Panc1 (cell line): ENCODE data around the gene FARP1. TPM values are rescaled to one million over a fixed set of nuclear protein-coding genes. Genes with fewer than 3 reads are reported as not detected.

Source experiments
- ATAC-seq: fragments of 200-7000 bp; cut with Tn5 transposase; 2 replicates; pipeline ENCODE4 v1.9.1; 2020; ENCODE audit warnings: mild to moderate bottlenecking, moderate library complexity
- BruUV-seq: library from RNA; stranded (reverse); fragments of 400-500 nt; replicated peaks from 2 replicates; lab custom pipeline; 2021; lab: Mats Ljungman, UMichigan
- CTCF ChIA-PET: fragments of 300-600 bp; sonication (Branson Sonifier 250); formaldehyde crosslinking; loops from one replicate; lab custom pipeline; 2022; ENCODE audit warnings: antibody characterized with exemption; lab: Charles Lee
- POLR2A ChIA-PET: fragments of 300-600 bp; sonication (Branson Sonifier 250); formaldehyde crosslinking; loops from one replicate; lab custom pipeline; 2022; ENCODE audit warnings: antibody characterized with exemption; lab: Charles Lee
- DNase-seq: peaks from one replicate; pipeline ENCODE4 v3.0.0-alpha.2; 2010; ENCODE audit warnings: low read depth, low spot score
- H3K27ac ChIP-seq: 2 replicates; pipeline ENCODE4 v1.5.1; 2011; ENCODE audit warnings: mild to moderate bottlenecking, low read length, inconsistent platforms
- H3K27me3 ChIP-seq: fragments of 200-500 bp; sonication (Bioruptor generic); 2 replicates; pipeline ENCODE4 v1.6.0; 2014; ENCODE audit warnings: low read length, inconsistent platforms; ENCODE audit not compliant: control insufficient read depth, insufficient read depth
- H3K36me3 ChIP-seq: fragments of 200-500 bp; sonication (Bioruptor generic); 2 replicates; pipeline ENCODE4 v1.5.1; 2014; ENCODE audit warnings: inconsistent platforms, mild to moderate bottlenecking, low read length, moderate library complexity; ENCODE audit not compliant: control insufficient read depth, insufficient read depth
- H3K4me1 ChIP-seq: 2 replicates; pipeline ENCODE4 v1.5.1; 2011; ENCODE audit warnings: inconsistent platforms, mild to moderate bottlenecking, low read length, moderate library complexity; ENCODE audit not compliant: control insufficient read depth, insufficient read depth
- H3K4me3 ChIP-seq, 2 experiments: 2 replicates each; pipeline ENCODE4 v1.5.1; 2011 to 2012; ENCODE audit warnings: low read depth in 2 of 2, low read length in 2 of 2, mild to moderate bottlenecking in 2 of 2, inconsistent platforms in 1 of 2, moderate library complexity in 1 of 2
- H3K9me3 ChIP-seq: fragments of 200-500 bp; sonication (Bioruptor generic); 2 replicates; pipeline ENCODE4 v1.5.1; 2014; ENCODE audit warnings: low read depth, mild to moderate bottlenecking, inconsistent platforms, low read length, moderate library complexity; ENCODE audit not compliant: control insufficient read depth, insufficient read depth
- CTCF ChIP-seq: fragments of 450-650 bp; IDR thresholded peaks from 2 replicates; pipeline ENCODE4 v1.5.1; 2017; ENCODE audit warnings: mild to moderate bottlenecking
- POLR2AphosphoS5 ChIP-seq: IDR thresholded peaks from 2 replicates; pipeline ENCODE4 v1.6.1; 2012; ENCODE audit warnings: mild to moderate bottlenecking, low read depth, low read length, moderate library complexity
- SIN3A ChIP-seq: IDR thresholded peaks from 2 replicates; pipeline ENCODE4 v1.6.1; 2012; ENCODE audit warnings: low read depth, mild to moderate bottlenecking, low read length, moderate library complexity, borderline replicate concordance; ENCODE audit not compliant: insufficient read depth
- TCF7L2 ChIP-seq: IDR thresholded peaks from 2 replicates; pipeline ENCODE4 v1.6.1; 2011; ENCODE audit warnings: mild to moderate bottlenecking, low read depth, low read length, inconsistent platforms
- in situ Hi-C: cut with HindIII; loops from 2 replicates; pipeline ENCODE4 v1.10.0; 2016; ENCODE audit warnings: low sequenced_read_pairs, low pct_unique_long_range_greater_than_20kb
- intact Hi-C: fragments of 100-400 bp; cut with micrococcal nuclease; formaldehyde crosslinking; loops from one replicate; pipeline ENCODE4 v1.10.0; 2022; ENCODE audit not compliant: unreplicated experiment
- total RNA-seq: library from RNA; stranded (reverse); gene quantifications from one replicate; pipeline ENCODE4 v1.2.1, GENCODE V29; 2021; ENCODE audit not compliant: unreplicated experiment
- TF ChIP-seq, protein P1 (sequence below), 2 experiments: IDR thresholded peaks; 2 replicates each; pipeline ENCODE4 v1.6.1; 2011 to 2012; ENCODE audit warnings: low read depth in 2 of 2, control low read depth in 1 of 2, low read length in 1 of 2, mild to moderate bottlenecking in 1 of 2, moderate library complexity in 1 of 2; ENCODE audit not compliant: insufficient read depth in 1 of 2

Gene FARP1
- total RNA-seq, 1 experiment from 2014 or later = 61.9 TPM

DNA sequence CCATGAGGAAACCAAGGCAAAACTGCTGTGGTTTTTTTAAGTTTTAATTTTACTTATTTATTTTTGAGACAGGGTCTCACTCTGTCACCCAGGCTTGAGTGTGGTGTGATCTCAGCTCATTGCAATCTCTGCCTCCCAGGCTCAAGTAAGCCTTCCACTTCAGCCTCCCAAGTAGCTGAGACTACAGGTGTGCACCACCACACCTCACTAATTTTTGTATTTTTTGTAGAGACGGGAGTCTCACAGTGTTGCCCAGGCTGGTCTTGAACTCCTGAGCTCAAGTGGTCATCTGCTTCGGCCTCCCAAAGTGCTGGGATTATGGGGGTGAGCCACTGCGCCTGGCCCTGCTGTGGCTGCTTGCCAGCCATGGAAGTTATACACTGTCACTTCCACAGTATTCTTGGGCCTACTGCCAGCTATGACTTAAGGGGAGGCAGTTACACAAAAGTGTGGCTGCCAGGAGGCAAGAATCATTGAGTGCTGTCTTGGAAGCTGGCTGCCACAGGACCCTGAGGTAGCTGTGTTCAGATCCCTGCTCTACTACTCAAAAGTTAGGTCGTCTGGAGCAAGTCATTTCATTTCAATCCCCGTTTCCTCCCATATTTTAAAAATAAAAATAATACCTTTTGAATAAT, 12.7 kb downstream of the FARP1 start:
- Histone ChIP-seq H3K4me1 (no peaks in the 10 kb centered on the region; the same call in none of the 2 replicates), H3K9me3 (no peaks in the 10 kb centered on the region), H3K4me3 (no peak overlapping the region), H3K27ac (no peak overlapping the region), H3K36me3 (no peaks in the 10 kb centered on the region), H3K27me3 (no peaks in the 10 kb centered on the region)
- CTCF ChIA-PET = no interaction called here
- no TSS peak for BruUV-seq
- POLR2A ChIA-PET = interaction anchor here (0.6 kb wide), 1 partner anchor 159 kb away, joined by 3 read pairs; no protein-coding TSS in a partner anchor
- DNase-seq (no peak), ATAC-seq (no peak)
- TF ChIP-seq, protein P1, sequence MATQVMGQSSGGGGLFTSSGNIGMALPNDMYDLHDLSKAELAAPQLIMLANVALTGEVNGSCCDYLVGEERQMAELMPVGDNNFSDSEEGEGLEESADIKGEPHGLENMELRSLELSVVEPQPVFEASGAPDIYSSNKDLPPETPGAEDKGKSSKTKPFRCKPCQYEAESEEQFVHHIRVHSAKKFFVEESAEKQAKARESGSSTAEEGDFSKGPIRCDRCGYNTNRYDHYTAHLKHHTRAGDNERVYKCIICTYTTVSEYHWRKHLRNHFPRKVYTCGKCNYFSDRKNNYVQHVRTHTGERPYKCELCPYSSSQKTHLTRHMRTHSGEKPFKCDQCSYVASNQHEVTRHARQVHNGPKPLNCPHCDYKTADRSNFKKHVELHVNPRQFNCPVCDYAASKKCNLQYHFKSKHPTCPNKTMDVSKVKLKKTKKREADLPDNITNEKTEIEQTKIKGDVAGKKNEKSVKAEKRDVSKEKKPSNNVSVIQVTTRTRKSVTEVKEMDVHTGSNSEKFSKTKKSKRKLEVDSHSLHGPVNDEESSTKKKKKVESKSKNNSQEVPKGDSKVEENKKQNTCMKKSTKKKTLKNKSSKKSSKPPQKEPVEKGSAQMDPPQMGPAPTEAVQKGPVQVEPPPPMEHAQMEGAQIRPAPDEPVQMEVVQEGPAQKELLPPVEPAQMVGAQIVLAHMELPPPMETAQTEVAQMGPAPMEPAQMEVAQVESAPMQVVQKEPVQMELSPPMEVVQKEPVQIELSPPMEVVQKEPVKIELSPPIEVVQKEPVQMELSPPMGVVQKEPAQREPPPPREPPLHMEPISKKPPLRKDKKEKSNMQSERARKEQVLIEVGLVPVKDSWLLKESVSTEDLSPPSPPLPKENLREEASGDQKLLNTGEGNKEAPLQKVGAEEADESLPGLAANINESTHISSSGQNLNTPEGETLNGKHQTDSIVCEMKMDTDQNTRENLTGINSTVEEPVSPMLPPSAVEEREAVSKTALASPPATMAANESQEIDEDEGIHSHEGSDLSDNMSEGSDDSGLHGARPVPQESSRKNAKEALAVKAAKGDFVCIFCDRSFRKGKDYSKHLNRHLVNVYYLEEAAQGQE (IDR thresholded peaks at IDR 0.05; ENCODE audit: insufficient read depth in 1 of 2, low read depth in 2 of 2, low read length in 1 of 2) = no peak
- no peak for TF ChIP-seq CTCF
- no peak for TF ChIP-seq TCF7L2
- no peak for TF ChIP-seq SIN3A
- no peak for TF ChIP-seq POLR2AphosphoS5
- in situ Hi-C loops (no loop called here), intact Hi-C loops (no loop called here)

DNA sequence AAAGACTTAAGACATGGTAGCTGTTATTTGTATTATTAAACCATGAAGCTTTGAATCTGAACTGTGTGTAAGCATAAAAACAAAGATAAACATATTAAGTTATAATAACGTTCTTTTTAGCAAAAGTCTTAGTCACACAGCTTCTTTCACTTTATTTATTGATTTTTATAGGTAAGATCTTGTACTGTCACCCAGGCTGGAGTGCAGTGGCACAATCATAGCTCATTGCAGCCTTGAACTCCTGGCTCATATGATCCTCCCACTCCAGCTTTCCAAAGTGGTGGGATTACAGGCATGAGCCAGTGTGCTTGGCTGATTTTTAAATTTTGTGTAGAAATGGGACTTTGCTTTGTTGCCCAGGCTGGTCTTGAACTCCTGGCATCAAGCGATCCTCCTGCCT, 13.4 kb downstream of the FARP1 start:
- no peak for TF ChIP-seq CTCF
- TF ChIP-seq TCF7L2 = no peak
- no peak for TF ChIP-seq SIN3A
- TF ChIP-seq, protein P1 (IDR thresholded peaks at IDR 0.05; ENCODE audit: insufficient read depth in 1 of 2, low read depth in 2 of 2, low read length in 1 of 2) = no peak
- TF ChIP-seq POLR2AphosphoS5 = no peak
- no peaks in the 10 kb centered on the region for H3K27me3 ChIP-seq
- DNase-seq (no peak), ATAC-seq (no peak)
- BruUV-seq = no TSS peak
- H3K4me3 ChIP-seq = no peak overlapping the region
- no peaks in the 10 kb centered on the region for H3K36me3 ChIP-seq
- in situ Hi-C loops (no loop called here), intact Hi-C loops (no loop called here)
- H3K27ac ChIP-seq = no peak overlapping the region
- H3K4me1 ChIP-seq = no peaks in the 10 kb centered on the region; the same call in none of the 2 replicates
- ChIA-PET POLR2A (no interaction called here), CTCF (no interaction called here)
- no peaks in the 10 kb centered on the region for H3K9me3 ChIP-seq
